Measurements from ENCODE around the gene C1QTNF6. TPM values are rescaled to one million over a fixed set of nuclear protein-coding genes. Genes with fewer than 3 reads are reported as not detected.
A peak's percentile ranks its signal among the peaks of the same experiment; 100 is the strongest.

Gene C1QTNF6
- total and polyA plus RNA-seq, 10 of the 15 experiments (the other 5 are each of a cell fraction or from before 2014, with no cell fraction given), result 0.16 to 4.1 (median 1.3) TPM

DNA sequence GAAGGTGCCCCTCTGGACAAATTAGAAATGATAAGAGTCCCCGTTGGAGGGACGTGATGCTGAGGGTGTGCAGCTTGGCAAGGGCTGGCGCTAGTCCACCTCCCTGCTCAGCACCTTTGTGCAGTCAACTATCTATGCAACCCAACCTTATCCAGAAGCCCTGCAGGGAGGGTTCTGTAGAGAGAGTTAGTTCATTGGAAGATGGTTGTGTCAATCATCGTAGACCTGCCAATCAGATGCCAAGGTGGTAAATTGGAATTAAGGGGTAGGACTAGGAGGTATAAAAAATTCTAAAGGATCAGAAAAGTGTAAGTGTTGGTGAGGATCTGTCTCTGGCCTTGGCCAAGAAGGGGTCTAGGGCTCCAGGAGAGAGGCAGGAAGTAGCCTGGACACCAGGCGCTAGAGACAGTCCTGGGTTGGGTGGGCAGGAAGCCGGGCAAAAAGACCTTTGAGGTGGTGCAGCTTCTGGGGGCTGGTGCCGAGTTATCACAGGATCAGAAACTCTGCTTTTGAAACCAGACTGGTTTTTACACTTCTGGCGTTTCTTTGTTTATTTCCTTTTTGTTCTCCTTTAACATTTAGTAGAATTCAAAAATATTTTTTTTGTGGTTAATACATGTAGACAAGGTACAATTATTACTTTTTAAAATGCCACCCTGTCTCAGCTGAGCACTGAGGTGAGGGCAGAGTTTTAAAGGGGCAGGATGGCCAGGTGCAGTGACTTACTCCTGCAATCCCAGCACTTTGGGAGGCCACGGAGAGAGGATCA lies 1.6 kb downstream of the C1QTNF6 start:
- 27% methylated on average over 9 of the region's 9 CpGs for WGBS (ENCODE audit: insufficient coverage, insufficient replicate concordance, low lambda C conversion rate, missing lambda C conversion rate)
- in situ Hi-C loops (cut with MboI), result loop anchor here (5.0 kb wide), 1 partner anchor 104 kb away; no protein-coding TSS in a partner anchor
- no peaks in the 10 kb centered on the region for H3K36me3 ChIP-seq (ENCODE audit: control insufficient read depth in 2 of 2, insufficient read depth in 2 of 2, low read length in 1 of 2)
- ChIA-PET POLR2A (no interaction called here), SMC1A (ENCODE audit: uncharacterized antibody, unreplicated experiment) (interaction anchor here (1.2 kb wide), 1 partner anchor 23 kb away, joined by 3 read pairs; no protein-coding TSS in a partner anchor), CTCF (interaction anchor here (1.4 to 1.8 kb wide), 2 partner anchors 13 to 21 kb away, joined by 3 to 5 read pairs; no protein-coding TSS in a partner anchor), RAD21 (ENCODE audit: unreplicated experiment) (no interaction called here)
- DNase-seq (ENCODE audit: low read depth, low spot score) (peak; percentile 55), FAIRE-seq (peak; percentile 76), ATAC-seq (peak; percentile 90)
- no peak overlapping the region for H3K4me3 ChIP-seq
- intact Hi-C loops (cut with micrococcal nuclease; ENCODE audit: unreplicated experiment), result no loop called here
- no peaks in the 10 kb centered on the region for H3K79me2 ChIP-seq (ENCODE audit: control insufficient read depth, insufficient read depth, low read length)
- no peak overlapping the region for H3K27ac ChIP-seq (ENCODE audit: control insufficient read depth, insufficient read depth)
- no peaks in the 10 kb centered on the region for H4K20me1 ChIP-seq (ENCODE audit: control insufficient read depth, insufficient read depth)
- no peaks in the 10 kb centered on the region for H3K27me3 ChIP-seq (replicated peaks in 1 of 2; ENCODE audit: control insufficient read depth in 2 of 2, insufficient read depth in 2 of 2, low read length in 1 of 2)
- BruUV-seq (replicated peaks), result no TSS peak
- no peaks in the 10 kb centered on the region for H3K9me3 ChIP-seq (replicated peaks; ENCODE audit: control insufficient read depth, insufficient read depth, low read length)
- H3K4me2 ChIP-seq (ENCODE audit: control insufficient read depth, insufficient read depth), result peak overlapping the region; percentile 14; the same call in 1 of the 2 replicates
- peak overlapping the region; percentile 9; the same call in 1 of the 2 replicates for H2AFZ ChIP-seq (ENCODE audit: control insufficient read depth, low read depth, low read length)
- no peak overlapping the region for H3K9ac ChIP-seq (ENCODE audit: control insufficient read depth, insufficient read depth, low read length)
- no peaks in the 10 kb centered on the region for H3K4me1 ChIP-seq (ENCODE audit: control insufficient read depth, insufficient read depth, low read length)
- TF ChIP-seq, protein P1, sequence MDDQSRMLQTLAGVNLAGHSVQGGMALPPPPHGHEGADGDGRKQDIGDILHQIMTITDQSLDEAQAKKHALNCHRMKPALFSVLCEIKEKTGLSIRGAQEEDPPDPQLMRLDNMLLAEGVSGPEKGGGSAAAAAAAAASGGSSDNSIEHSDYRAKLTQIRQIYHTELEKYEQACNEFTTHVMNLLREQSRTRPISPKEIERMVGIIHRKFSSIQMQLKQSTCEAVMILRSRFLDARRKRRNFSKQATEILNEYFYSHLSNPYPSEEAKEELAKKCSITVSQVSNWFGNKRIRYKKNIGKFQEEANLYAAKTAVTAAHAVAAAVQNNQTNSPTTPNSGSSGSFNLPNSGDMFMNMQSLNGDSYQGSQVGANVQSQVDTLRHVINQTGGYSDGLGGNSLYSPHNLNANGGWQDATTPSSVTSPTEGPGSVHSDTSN (IDR thresholded peaks at IDR 0.05; ENCODE audit: insufficient replicate concordance, low read depth, low read length), result peak; percentile 98
- TF ChIP-seq NBN (IDR thresholded peaks at IDR 0.05) (no peak), EED (IDR thresholded peaks at IDR 0.05; ENCODE audit: low read depth) (no peak), NR2F1 (conservative IDR thresholded peaks at IDR 0.05) (no peak), ZBED1 (IDR thresholded peaks at IDR 0.05; ENCODE audit: borderline replicate concordance) (no peak), RELA (IDR thresholded peaks at IDR 0.05; ENCODE audit: borderline replicate concordance, partially characterized antibody) (no peak), SP1 (IDR thresholded peaks at IDR 0.05; ENCODE audit: low read depth, low read length) (peak; percentile 95), SIX5 (IDR thresholded peaks at IDR 0.05; ENCODE audit: low read depth, low read length, severe bottlenecking) (no peak), EZH2 (IDR thresholded peaks at IDR 0.05; ENCODE audit: borderline replicate concordance, control insufficient read depth, low read depth, low read length) (no peak), NFYB (IDR thresholded peaks at IDR 0.05; ENCODE audit: insufficient read depth, low read depth, low read length) (peak; percentile 96), DPF2 (IDR thresholded peaks at IDR 0.05) (peak; percentile 83)
- TF ChIP-seq, protein P2, sequence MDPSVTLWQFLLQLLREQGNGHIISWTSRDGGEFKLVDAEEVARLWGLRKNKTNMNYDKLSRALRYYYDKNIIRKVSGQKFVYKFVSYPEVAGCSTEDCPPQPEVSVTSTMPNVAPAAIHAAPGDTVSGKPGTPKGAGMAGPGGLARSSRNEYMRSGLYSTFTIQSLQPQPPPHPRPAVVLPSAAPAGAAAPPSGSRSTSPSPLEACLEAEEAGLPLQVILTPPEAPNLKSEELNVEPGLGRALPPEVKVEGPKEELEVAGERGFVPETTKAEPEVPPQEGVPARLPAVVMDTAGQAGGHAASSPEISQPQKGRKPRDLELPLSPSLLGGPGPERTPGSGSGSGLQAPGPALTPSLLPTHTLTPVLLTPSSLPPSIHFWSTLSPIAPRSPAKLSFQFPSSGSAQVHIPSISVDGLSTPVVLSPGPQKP (IDR thresholded peaks at IDR 0.05; ENCODE audit: low read depth, low read length), result no peak
- TF ChIP-seq, protein P3, sequence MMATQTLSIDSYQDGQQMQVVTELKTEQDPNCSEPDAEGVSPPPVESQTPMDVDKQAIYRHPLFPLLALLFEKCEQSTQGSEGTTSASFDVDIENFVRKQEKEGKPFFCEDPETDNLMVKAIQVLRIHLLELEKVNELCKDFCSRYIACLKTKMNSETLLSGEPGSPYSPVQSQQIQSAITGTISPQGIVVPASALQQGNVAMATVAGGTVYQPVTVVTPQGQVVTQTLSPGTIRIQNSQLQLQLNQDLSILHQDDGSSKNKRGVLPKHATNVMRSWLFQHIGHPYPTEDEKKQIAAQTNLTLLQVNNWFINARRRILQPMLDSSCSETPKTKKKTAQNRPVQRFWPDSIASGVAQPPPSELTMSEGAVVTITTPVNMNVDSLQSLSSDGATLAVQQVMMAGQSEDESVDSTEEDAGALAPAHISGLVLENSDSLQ (IDR thresholded peaks at IDR 0.05), result peak; percentile 99
- TF ChIP-seq, protein P4, sequence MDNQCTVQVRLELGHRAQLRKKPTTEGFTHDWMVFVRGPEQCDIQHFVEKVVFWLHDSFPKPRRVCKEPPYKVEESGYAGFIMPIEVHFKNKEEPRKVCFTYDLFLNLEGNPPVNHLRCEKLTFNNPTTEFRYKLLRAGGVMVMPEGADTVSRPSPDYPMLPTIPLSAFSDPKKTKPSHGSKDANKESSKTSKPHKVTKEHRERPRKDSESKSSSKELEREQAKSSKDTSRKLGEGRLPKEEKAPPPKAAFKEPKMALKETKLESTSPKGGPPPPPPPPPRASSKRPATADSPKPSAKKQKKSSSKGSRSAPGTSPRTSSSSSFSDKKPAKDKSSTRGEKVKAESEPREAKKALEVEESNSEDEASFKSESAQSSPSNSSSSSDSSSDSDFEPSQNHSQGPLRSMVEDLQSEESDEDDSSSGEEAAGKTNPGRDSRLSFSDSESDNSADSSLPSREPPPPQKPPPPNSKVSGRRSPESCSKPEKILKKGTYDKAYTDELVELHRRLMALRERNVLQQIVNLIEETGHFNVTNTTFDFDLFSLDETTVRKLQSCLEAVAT (IDR thresholded peaks at IDR 0.05), result no peak
- TF ChIP-seq, protein P5, sequence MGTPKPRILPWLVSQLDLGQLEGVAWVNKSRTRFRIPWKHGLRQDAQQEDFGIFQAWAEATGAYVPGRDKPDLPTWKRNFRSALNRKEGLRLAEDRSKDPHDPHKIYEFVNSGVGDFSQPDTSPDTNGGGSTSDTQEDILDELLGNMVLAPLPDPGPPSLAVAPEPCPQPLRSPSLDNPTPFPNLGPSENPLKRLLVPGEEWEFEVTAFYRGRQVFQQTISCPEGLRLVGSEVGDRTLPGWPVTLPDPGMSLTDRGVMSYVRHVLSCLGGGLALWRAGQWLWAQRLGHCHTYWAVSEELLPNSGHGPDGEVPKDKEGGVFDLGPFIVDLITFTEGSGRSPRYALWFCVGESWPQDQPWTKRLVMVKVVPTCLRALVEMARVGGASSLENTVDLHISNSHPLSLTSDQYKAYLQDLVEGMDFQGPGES (IDR thresholded peaks at IDR 0.05), result peak; percentile 73; the same call in 1 of the 2 replicates
- TF ChIP-seq, protein P6, sequence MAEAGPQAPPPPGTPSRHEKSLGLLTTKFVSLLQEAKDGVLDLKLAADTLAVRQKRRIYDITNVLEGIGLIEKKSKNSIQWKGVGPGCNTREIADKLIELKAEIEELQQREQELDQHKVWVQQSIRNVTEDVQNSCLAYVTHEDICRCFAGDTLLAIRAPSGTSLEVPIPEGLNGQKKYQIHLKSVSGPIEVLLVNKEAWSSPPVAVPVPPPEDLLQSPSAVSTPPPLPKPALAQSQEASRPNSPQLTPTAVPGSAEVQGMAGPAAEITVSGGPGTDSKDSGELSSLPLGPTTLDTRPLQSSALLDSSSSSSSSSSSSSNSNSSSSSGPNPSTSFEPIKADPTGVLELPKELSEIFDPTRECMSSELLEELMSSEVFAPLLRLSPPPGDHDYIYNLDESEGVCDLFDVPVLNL (IDR thresholded peaks at IDR 0.05; ENCODE audit: low read depth, low read length), result peak; percentile 88

Measured in GM12878 (cell line).